Naive thymus-derived CD4-positive, alpha-beta T cell (primary cell): Measurements from ENCODE around the gene RTN4. TPM values are rescaled to one million over a fixed set of nuclear protein-coding genes. Genes with fewer than 3 reads are reported as not detected.
A peak's percentile ranks its signal among the peaks of the same experiment; 100 is the strongest.

Experiments
- ATAC-seq: fragments of 150-1000 bp; cut with Tn5 transposase; 2 replicates; pipeline ENCODE4 v1.10.0; 2021; ENCODE audit warnings: mild to moderate bottlenecking, moderate library complexity
- CTCF ChIA-PET: fragments of 350-600 bp; sonication (Branson Sonifier 250); formaldehyde crosslinking; loops from one replicate; lab custom pipeline; 2021; ENCODE audit warnings: antibody characterized with exemption; lab: Charles Lee
- POLR2A ChIA-PET: fragments of 350-600 bp; sonication (Branson Sonifier 250); formaldehyde crosslinking; loops from one replicate; lab custom pipeline; 2021; ENCODE audit warnings: antibody characterized with exemption, inconsistent platforms; lab: Charles Lee
- DNase-seq, 9 donors: peaks; one replicate each; pipeline versions ENCODE4 v3.0.0 to v3.0.0-alpha.2; 2020 to 2022; ENCODE audit warnings: mixed read lengths in 1 of 9
- H3K27ac ChIP-seq: one replicate; pipeline ENCODE4 v1.7.0; 2013; ENCODE audit warnings: mild to moderate bottlenecking, low read depth, low read length, moderate library complexity
- H3K27me3 ChIP-seq, 2 donors: one replicate each; pipeline ENCODE4 v1.7.0; 2013; ENCODE audit warnings: low read length in 2 of 2, mild to moderate bottlenecking in 2 of 2, moderate library complexity in 2 of 2; ENCODE audit not compliant: control insufficient read depth in 2 of 2, insufficient read depth in 2 of 2
- H3K36me3 ChIP-seq, 3 experiments: 1 replicate in 2 of 3; 2 replicates in 1 of 3; pipeline ENCODE4 v1.7.0; 2013; ENCODE audit warnings: low read length in 3 of 3, mild to moderate bottlenecking in 3 of 3, moderate library complexity in 1 of 3; ENCODE audit not compliant: insufficient read depth in 3 of 3, control insufficient read depth in 2 of 3
- H3K4me1 ChIP-seq, 2 donors: one replicate each; pipeline ENCODE4 v1.7.0; 2013; ENCODE audit warnings: low read length in 2 of 2, mild to moderate bottlenecking in 2 of 2, moderate library complexity in 1 of 2; ENCODE audit not compliant: control insufficient read depth in 2 of 2, insufficient read depth in 2 of 2
- H3K4me3 ChIP-seq: 2 replicates; pipeline ENCODE4 v1.7.0; 2013; ENCODE audit warnings: mild to moderate bottlenecking, low read length
- H3K9me3 ChIP-seq, 3 experiments: 1 replicate in 2 of 3; 2 replicates in 1 of 3; pipeline ENCODE4 v1.7.0; 2013; ENCODE audit warnings: low read length in 3 of 3; ENCODE audit not compliant: control insufficient read depth in 2 of 3
- H3K27ac Mint-ChIP-seq, 9 donors: one replicate each; pipeline ENCODE4 v1.8.0; 2020 to 2022; ENCODE audit warnings: mixed read lengths in 9 of 9, mild to moderate bottlenecking in 8 of 9, moderate library complexity in 5 of 9, inconsistent platforms in 2 of 9
- H3K27me3 Mint-ChIP-seq, 5 donors: one replicate each; pipeline ENCODE4 v1.8.0; 2021 to 2022; ENCODE audit warnings: mixed read lengths in 5 of 5, mild to moderate bottlenecking in 1 of 5
- H3K36me3 Mint-ChIP-seq, 5 donors: one replicate each; pipeline ENCODE4 v1.8.0; 2020 to 2022; ENCODE audit warnings: mixed read lengths in 5 of 5, mild to moderate bottlenecking in 3 of 5, inconsistent platforms in 1 of 5
- H3K4me1 Mint-ChIP-seq, 7 donors: one replicate each; pipeline ENCODE4 v1.8.0; 2020 to 2022; ENCODE audit warnings: mixed read lengths in 7 of 7, mild to moderate bottlenecking in 3 of 7, inconsistent platforms in 1 of 7
- H3K4me3 Mint-ChIP-seq, 10 donors: one replicate each; pipeline ENCODE4 v1.8.0; 2020 to 2022; ENCODE audit warnings: mild to moderate bottlenecking in 10 of 10, mixed read lengths in 10 of 10, moderate library complexity in 6 of 10, inconsistent platforms in 2 of 10
- H3K9me3 Mint-ChIP-seq, 11 donors: one replicate each; pipeline ENCODE4 v1.8.0; 2020 to 2022; ENCODE audit warnings: mixed read lengths in 11 of 11, mild to moderate bottlenecking in 4 of 11, inconsistent platforms in 1 of 11, moderate library complexity in 1 of 11
- intact Hi-C, 2 donors: fragments of 100-400 bp; cut with micrococcal nuclease; formaldehyde crosslinking; loops; one replicate each; pipeline ENCODE4 v1.15.1; 2023
- polyA plus RNA-seq, 2 donors: library from polyadenylated mRNA; unstranded; fragments of 300-500 nt; fragmentation: Illumina TruSeq; gene quantifications; one replicate each; pipeline ENCODE4 v1.2.3, GENCODE V29; 2021
- total RNA-seq, 6 experiments: library from RNA in 5 of 6; stranded (reverse) in 5 of 6; gene quantifications; 1 replicate in 5 of 6; 2 replicates in 1 of 6; pipeline ENCODE4 v1.2.3 and lab custom pipeline; 2021 to 2026

The RTN4 gene, protein sequence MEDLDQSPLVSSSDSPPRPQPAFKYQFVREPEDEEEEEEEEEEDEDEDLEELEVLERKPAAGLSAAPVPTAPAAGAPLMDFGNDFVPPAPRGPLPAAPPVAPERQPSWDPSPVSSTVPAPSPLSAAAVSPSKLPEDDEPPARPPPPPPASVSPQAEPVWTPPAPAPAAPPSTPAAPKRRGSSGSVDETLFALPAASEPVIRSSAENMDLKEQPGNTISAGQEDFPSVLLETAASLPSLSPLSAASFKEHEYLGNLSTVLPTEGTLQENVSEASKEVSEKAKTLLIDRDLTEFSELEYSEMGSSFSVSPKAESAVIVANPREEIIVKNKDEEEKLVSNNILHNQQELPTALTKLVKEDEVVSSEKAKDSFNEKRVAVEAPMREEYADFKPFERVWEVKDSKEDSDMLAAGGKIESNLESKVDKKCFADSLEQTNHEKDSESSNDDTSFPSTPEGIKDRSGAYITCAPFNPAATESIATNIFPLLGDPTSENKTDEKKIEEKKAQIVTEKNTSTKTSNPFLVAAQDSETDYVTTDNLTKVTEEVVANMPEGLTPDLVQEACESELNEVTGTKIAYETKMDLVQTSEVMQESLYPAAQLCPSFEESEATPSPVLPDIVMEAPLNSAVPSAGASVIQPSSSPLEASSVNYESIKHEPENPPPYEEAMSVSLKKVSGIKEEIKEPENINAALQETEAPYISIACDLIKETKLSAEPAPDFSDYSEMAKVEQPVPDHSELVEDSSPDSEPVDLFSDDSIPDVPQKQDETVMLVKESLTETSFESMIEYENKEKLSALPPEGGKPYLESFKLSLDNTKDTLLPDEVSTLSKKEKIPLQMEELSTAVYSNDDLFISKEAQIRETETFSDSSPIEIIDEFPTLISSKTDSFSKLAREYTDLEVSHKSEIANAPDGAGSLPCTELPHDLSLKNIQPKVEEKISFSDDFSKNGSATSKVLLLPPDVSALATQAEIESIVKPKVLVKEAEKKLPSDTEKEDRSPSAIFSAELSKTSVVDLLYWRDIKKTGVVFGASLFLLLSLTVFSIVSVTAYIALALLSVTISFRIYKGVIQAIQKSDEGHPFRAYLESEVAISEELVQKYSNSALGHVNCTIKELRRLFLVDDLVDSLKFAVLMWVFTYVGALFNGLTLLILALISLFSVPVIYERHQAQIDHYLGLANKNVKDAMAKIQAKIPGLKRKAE
- total RNA-seq: 100 to 1,000 TPM in 1 of 5 experiments, 10 to 100 TPM in 4; 59.6 to 100 (median 65.1) TPM
- 100 to 1,000 TPM in 1 of 2 donors, 10 to 100 TPM in 1; 61.2 to 126 TPM for polyA plus RNA-seq
- total RNA-seq (lab: John Stamatoyannopoulos, UW): 109 reads per million, percentile 86 among the genes with 10 or more reads in this experiment

- peak within 1 kb of the TSS; percentile 97 to 100 (median 100) for H3K4me3 Mint-ChIP-seq
- Histone ChIP-seq H3K9me3 (no peaks in the 10 kb centered on the region), H3K27me3 (no peaks in the 10 kb centered on the region), H3K36me3 (peaks cover 0 to 4% (median 0%) of the 10 kb centered on the region in 3 experiments), H3K27ac (peak within 1 kb of the TSS; percentile 81), H3K4me1 (peaks cover 31 to 38% of the 10 kb centered on the region in 2 donors), H3K4me3 (peak within 1 kb of the TSS; percentile 93)
- ChIA-PET POLR2A (interaction anchor here (0.6 to 4.4 kb wide), 23 partner anchors 8 to 1079 kb away, joined by 3 to 35 read pairs (median 5); partner anchors contain the start of genes CFAP36, CLHC1, EML6 and PPP4R3B), CTCF (interaction anchor here (0.6 to 3.5 kb wide), 8 partner anchors 10 to 125 kb away, joined by 3 to 21 read pairs (median 6); no protein-coding TSS in a partner anchor)
- H3K27ac Mint-ChIP-seq: peak within 1 kb of the TSS; percentile 97 to 100 (median 100)
- peaks cover 0 to 13% (median 0%) of the 10 kb centered on the region in 5 donors for H3K36me3 Mint-ChIP-seq
- peaks cover 40 to 82% (median 69%) of the 10 kb centered on the region in 7 donors for H3K4me1 Mint-ChIP-seq
- no peaks in the 10 kb centered on the region for H3K27me3 Mint-ChIP-seq
- peak; percentile 94 for ATAC-seq
- no peaks in the 10 kb centered on the region for H3K9me3 Mint-ChIP-seq
- peak; percentile 89 to 99 (median 97) for DNase-seq
- intact Hi-C loops: loop anchor here (1.0 to 10.0 kb wide), 24 partner anchors 40 to 1283 kb away; partner anchors contain the start of genes ACYP2 (in 2 of the 2), CFAP36 (in 2 of the 2), CLHC1 (in 2 of the 2) and EML6 (in 2 of the 2)
Observed at GRCh38 chr2:55050100-55050994, at the start of gene RTN4. TSS of gene RTN4 (minus strand) at chr2:55050451. CDS start at chr2:55050300, 151 bp downstream.

- intact Hi-C loops: loop anchor here in 1 of 2 donors (5.0 kb wide), 1 partner anchor 47 kb away; the partner anchor contains the start of gene RTN4
- POLR2A ChIA-PET: no interaction called here
Observed at GRCh38 chr2:55099493-55099877, 49.2 kb upstream of the RTN4 start.

GRCh38 chr2:55097461-55098410 lies 47.5 kb upstream of the RTN4 start:
- DNase-seq: no peak
- H3K36me3 Mint-ChIP-seq: no peaks in the 10 kb centered on the region
- Histone ChIP-seq H3K9me3 (no peaks in the 10 kb centered on the region), H3K27me3 (no peaks in the 10 kb centered on the region), H3K4me3 (no peak overlapping the region), H3K4me1 (no peaks in the 10 kb centered on the region), H3K27ac (no peak overlapping the region), H3K36me3 (no peaks in the 10 kb centered on the region)
- H3K4me3 Mint-ChIP-seq: no peak overlapping the region
- H3K27me3 Mint-ChIP-seq: no peaks in the 10 kb centered on the region
- no peak for ATAC-seq
- intact Hi-C loops: loop anchor here in 1 of 2 donors (5.0 kb wide), 1 partner anchor 45 kb away; the partner anchor contains the start of gene RTN4
- H3K4me1 Mint-ChIP-seq: peaks cover 0 to 14% (median 7%) of the 10 kb centered on the region in 7 donors
- ChIA-PET CTCF (no interaction called here), POLR2A (no interaction called here)
- no peaks in the 10 kb centered on the region for H3K9me3 Mint-ChIP-seq
- no peak overlapping the region for H3K27ac Mint-ChIP-seq

More at GRCh38 chr2:55099493-55099877, 49.2 kb upstream of the RTN4 start:
- Mint-ChIP-seq H3K9me3 (no peaks in the 10 kb centered on the region), H3K36me3 (no peaks in the 10 kb centered on the region), H3K4me1 (peaks cover 0 to 7% (median 4%) of the 10 kb centered on the region in 7 donors), H3K27me3 (no peaks in the 10 kb centered on the region), H3K27ac (no peak overlapping the region), H3K4me3 (no peak overlapping the region)
- Histone ChIP-seq H3K9me3 (no peaks in the 10 kb centered on the region), H3K36me3 (no peaks in the 10 kb centered on the region), H3K27ac (no peak overlapping the region), H3K27me3 (no peaks in the 10 kb centered on the region), H3K4me1 (no peaks in the 10 kb centered on the region), H3K4me3 (no peak overlapping the region)
- CTCF ChIA-PET: no interaction called here
- DNase-seq (no peak), ATAC-seq (no peak)

- intact Hi-C loops: loop anchor here in 1 of 2 donors (5.0 kb wide), 1 partner anchor 45 kb away; the partner anchor contains the start of gene RTN4
- Mint-ChIP-seq H3K9me3 (no peaks in the 10 kb centered on the region), H3K27ac (no peak overlapping the region), H3K36me3 (no peaks in the 10 kb centered on the region), H3K27me3 (no peaks in the 10 kb centered on the region), H3K4me1 (peaks cover 0 to 20% (median 7%) of the 10 kb centered on the region in 7 donors), H3K4me3 (no peak overlapping the region)
- ATAC-seq (no peak), DNase-seq (no peak)
- H3K4me3 ChIP-seq: no peak overlapping the region
- H3K36me3 ChIP-seq: no peaks in the 10 kb centered on the region
- H3K9me3 ChIP-seq: no peaks in the 10 kb centered on the region
- peaks cover 0 to 4% of the 10 kb centered on the region in 2 donors for H3K4me1 ChIP-seq
- H3K27me3 ChIP-seq: no peaks in the 10 kb centered on the region
- ChIA-PET CTCF (no interaction called here), POLR2A (no interaction called here)
- no peak overlapping the region for H3K27ac ChIP-seq
Observed at GRCh38 chr2:55097082-55097460, 46.8 kb upstream of the RTN4 start.

GRCh38 chr2:55096586-55096985 lies 46.3 kb upstream of the RTN4 start:
- no peaks in the 10 kb centered on the region for H3K27me3 ChIP-seq
- Mint-ChIP-seq H3K27me3 (no peaks in the 10 kb centered on the region), H3K9me3 (no peaks in the 10 kb centered on the region), H3K36me3 (no peaks in the 10 kb centered on the region), H3K27ac (no peak overlapping the region), H3K4me3 (no peak overlapping the region), H3K4me1 (peaks cover 0 to 24% (median 11%) of the 10 kb centered on the region in 7 donors)
- H3K4me1 ChIP-seq: peaks cover 0 to 4% of the 10 kb centered on the region in 2 donors
- ChIA-PET POLR2A (no interaction called here), CTCF (no interaction called here)
- H3K27ac ChIP-seq: no peak overlapping the region
- no peaks in the 10 kb centered on the region for H3K9me3 ChIP-seq
- no peaks in the 10 kb centered on the region for H3K36me3 ChIP-seq
- H3K4me3 ChIP-seq: no peak overlapping the region
- intact Hi-C loops: loop anchor here in 1 of 2 donors (5.0 kb wide), 1 partner anchor 44 kb away; the partner anchor contains the start of gene RTN4
- no peak for DNase-seq
- ATAC-seq: no peak
